OCI-LY7 (cell line): ENCODE measurements around the gene GVQW3.

Source experiments
- CTCF ChIP-seq: fragments of 200-600 bp; sonication (generic); conservative IDR thresholded peaks from 2 replicates; pipeline ENCODE4 v1.5.1; 2014; ENCODE audit warnings: mild to moderate bottlenecking, antibody characterized with exemption, low read length, moderate library complexity, mixed read lengths
- EZH2phosphoT487 ChIP-seq: fragments of 200-600 bp; sonication (generic); IDR thresholded peaks from 2 replicates; pipeline ENCODE4 v1.6.1; 2018; ENCODE audit warnings: low read depth, borderline replicate concordance, mild to moderate bottlenecking, mixed run types, antibody characterized with exemption, low read length, moderate library complexity, mixed read lengths

GRCh38 chr11:76408171-76408965 lies 27.2 kb downstream of the GVQW3 start:
- TF ChIP-seq CTCF (no peak), EZH2phosphoT487 (no peak)
